HG03139 (cell line): ENCODE results near the gene PGM5.

Experiments
- ATAC-seq: cut with Tn5 transposase; IDR thresholded peaks from one replicate; pipeline ENCODE4 v1.9.1; 2021; ENCODE audit not compliant: unreplicated experiment

Gene PGM5

GRCh38 chr9:68575817-68576216 is 219.4 kb downstream of the PGM5 start:
- ATAC-seq, result no peak

- ATAC-seq, result peak; percentile 70
These were observed 221.6 kb downstream of the PGM5 start for GRCh38 chr9:68577774-68578591.
